HG02610 (cell line): ENCODE measurements around the gene TMEM185B.
A peak's percentile ranks its signal among the peaks of the same experiment; 100 is the strongest.

ENCODE experiments used
- ATAC-seq: cut with Tn5 transposase; IDR thresholded peaks from one replicate; pipeline ENCODE4 v1.9.1; 2021; ENCODE audit warnings: mild to moderate bottlenecking, moderate library complexity; ENCODE audit not compliant: unreplicated experiment

Gene TMEM185B

GRCh38 chr2:120252225-120253020, 29.2 kb upstream of the TMEM185B start, which contains the start of gene RALB:
Gene RALB, plus strand, starts transcription at chr2:120252852. Its CDS starts 25,813 bp downstream, at chr2:120278665.
- ATAC-seq, result peak; percentile 92

- no peak for ATAC-seq
Measured at GRCh38 chr2:120251880-120252224, 28.7 kb upstream of the TMEM185B start.

- no peak for ATAC-seq
Measured at GRCh38 chr2:120251078-120251477, 27.9 kb upstream of the TMEM185B start.

- no peak for ATAC-seq
Measured at GRCh38 chr2:120250640-120251039, 27.4 kb upstream of the TMEM185B start.

GRCh38 chr2:120247851-120248250, 24.7 kb upstream of the TMEM185B start:
- no peak for ATAC-seq

GRCh38 chr2:120246546-120247300, 23.5 kb upstream of the TMEM185B start:
- ATAC-seq, result no peak

- no peak for ATAC-seq
Measured at GRCh38 chr2:120245520-120246332, 22.5 kb upstream of the TMEM185B start.

- no peak for ATAC-seq
Measured at GRCh38 chr2:120244656-120245519, 21.7 kb upstream of the TMEM185B start.

GRCh38 chr2:120243875-120244553, 20.8 kb upstream of the TMEM185B start:
- no peak for ATAC-seq

- ATAC-seq, result no peak
Measured at GRCh38 chr2:120243211-120243610, 20.0 kb upstream of the TMEM185B start.

GRCh38 chr2:120241684-120242083, 18.5 kb upstream of the TMEM185B start:
- ATAC-seq, result no peak

GRCh38 chr2:120240901-120241429, 17.8 kb upstream of the TMEM185B start:
- ATAC-seq, result no peak

GRCh38 chr2:120239488-120240287, 16.5 kb upstream of the TMEM185B start:
- ATAC-seq, result no peak

GRCh38 chr2:120238728-120239487, 15.7 kb upstream of the TMEM185B start:
- ATAC-seq, result no peak

- no peak for ATAC-seq
Measured at GRCh38 chr2:120237491-120237902, 14.3 kb upstream of the TMEM185B start.

- ATAC-seq, result no peak
Measured at GRCh38 chr2:120236791-120237190, 13.6 kb upstream of the TMEM185B start.

- ATAC-seq, result no peak
Measured at GRCh38 chr2:120236316-120236715, 13.1 kb upstream of the TMEM185B start.

GRCh38 chr2:120235681-120236080, 12.5 kb upstream of the TMEM185B start:
- ATAC-seq, result no peak
